Gastroesophageal sphincter (tissue), 4 donors: ENCODE data around the gene TSPOAP1. TPM values are rescaled to one million over a fixed set of nuclear protein-coding genes. Genes with fewer than 3 reads are reported as not detected.

Experiments used
- ATAC-seq: fragments of 150-250 bp; one replicate; pipeline ENCODE4 v1.9.1; 2016; ENCODE audit warnings: mild to moderate bottlenecking, moderate library complexity
- H3K27ac ChIP-seq, 4 donors: fragments of 200-600 bp; sonication (generic) in 3 of 4; 1 replicate in 3 of 4; 2 replicates in 1 of 4; pipeline ENCODE4 v1.5.1; 2016 to 2019
- H3K27me3 ChIP-seq: fragments of 200-600 bp; sonication (generic); one replicate; pipeline ENCODE4 v1.5.1; 2019
- H3K36me3 ChIP-seq, 2 donors: fragments of 200-600 bp; sonication (generic); one replicate each; pipeline ENCODE4 v1.5.1; 2019; ENCODE audit warnings: control low read depth in 1 of 2
- H3K4me1 ChIP-seq, 3 donors: fragments of 200-600 bp; sonication (generic); 1 replicate in 2 of 3; 2 replicates in 1 of 3; pipeline ENCODE4 v1.5.1; 2016 to 2019; ENCODE audit warnings: control low read depth in 2 of 3
- H3K4me3 ChIP-seq, 2 donors: fragments of 200-600 bp; sonication (generic); one replicate each; pipeline ENCODE4 v1.5.1; 2019; ENCODE audit warnings: mild to moderate bottlenecking in 1 of 2, moderate library complexity in 1 of 2
- H3K9me3 ChIP-seq, 3 donors: fragments of 200-600 bp; sonication (generic); one replicate each; pipeline ENCODE4 v1.5.1; 2017 to 2019; ENCODE audit warnings: control low read depth in 2 of 3
- EP300 ChIP-seq: sonication (generic); formaldehyde crosslinking; IDR thresholded peaks from one replicate; pipeline ENCODE4 v1.6.1; 2017; ENCODE audit warnings: antibody characterized with exemption, mild to moderate bottlenecking
- POLR2A ChIP-seq, 2 donors: fragments of 450-650 bp; IDR thresholded peaks; one replicate each; pipeline ENCODE4 v1.6.1; 2017; ENCODE audit warnings: antibody characterized with exemption in 2 of 2, mild to moderate bottlenecking in 2 of 2, moderate library complexity in 1 of 2
- POLR2AphosphoS5 ChIP-seq: sonication (generic); formaldehyde crosslinking; IDR thresholded peaks from one replicate; pipeline ENCODE4 v1.6.1; 2017; ENCODE audit warnings: antibody characterized with exemption
- WGBS, 2 donors: methylation state at CpG; one replicate each; pipeline ENCODE4 v1.1.5; 2018; ENCODE audit warnings: low coverage in 1 of 2; 5-methylcytosine and 5-hydroxymethylcytosine counted together
- total RNA-seq, 4 donors: library from RNA; depleted of rRNA; stranded (reverse); fragments of >200 nt; gene quantifications; one replicate each; pipeline ENCODE4 v1.1.0, GENCODE V29; 2016
- TF ChIP-seq, protein P1 (sequence below), 4 experiments: fragments of 200-600 bp in 2 of 4; fragments of 450-650 bp in 2 of 4; sonication (generic) in 1 of 4; IDR thresholded peaks; one replicate each; pipeline ENCODE4 v1.5.1; 2017 to 2019; ENCODE audit warnings: antibody characterized with exemption in 4 of 4, mild to moderate bottlenecking in 2 of 4, moderate library complexity in 2 of 4

TSPOAP1 gene
- total RNA-seq, 4 donors from 2014 or later: 7.4 to 44.8 (median 23.0) TPM

- Histone ChIP-seq H3K27ac (no peak overlapping the region), H3K9me3 (no peaks in the 10 kb centered on the region), H3K4me3 (no peak overlapping the region), H3K4me1 (no peaks in the 10 kb centered on the region), H3K27me3 (no peaks in the 10 kb centered on the region), H3K36me3 (peaks cover 0 to 38% of the 10 kb centered on the region in 2 donors)
- TF ChIP-seq POLR2A (IDR thresholded peaks at IDR 0.05) (no peak), POLR2AphosphoS5 (no peak), EP300 (no peak)
- TF ChIP-seq, protein P1, sequence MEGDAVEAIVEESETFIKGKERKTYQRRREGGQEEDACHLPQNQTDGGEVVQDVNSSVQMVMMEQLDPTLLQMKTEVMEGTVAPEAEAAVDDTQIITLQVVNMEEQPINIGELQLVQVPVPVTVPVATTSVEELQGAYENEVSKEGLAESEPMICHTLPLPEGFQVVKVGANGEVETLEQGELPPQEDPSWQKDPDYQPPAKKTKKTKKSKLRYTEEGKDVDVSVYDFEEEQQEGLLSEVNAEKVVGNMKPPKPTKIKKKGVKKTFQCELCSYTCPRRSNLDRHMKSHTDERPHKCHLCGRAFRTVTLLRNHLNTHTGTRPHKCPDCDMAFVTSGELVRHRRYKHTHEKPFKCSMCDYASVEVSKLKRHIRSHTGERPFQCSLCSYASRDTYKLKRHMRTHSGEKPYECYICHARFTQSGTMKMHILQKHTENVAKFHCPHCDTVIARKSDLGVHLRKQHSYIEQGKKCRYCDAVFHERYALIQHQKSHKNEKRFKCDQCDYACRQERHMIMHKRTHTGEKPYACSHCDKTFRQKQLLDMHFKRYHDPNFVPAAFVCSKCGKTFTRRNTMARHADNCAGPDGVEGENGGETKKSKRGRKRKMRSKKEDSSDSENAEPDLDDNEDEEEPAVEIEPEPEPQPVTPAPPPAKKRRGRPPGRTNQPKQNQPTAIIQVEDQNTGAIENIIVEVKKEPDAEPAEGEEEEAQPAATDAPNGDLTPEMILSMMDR (IDR thresholded peaks at IDR 0.05): no peak
- WGBS, 2 donors: 85% methylated on average over 5 of the region's 9 CpGs; no CpG with 5 or more reads in 1 of the 2 donors
- no peak for ATAC-seq
Observed at GRCh38 chr17:58302919-58303585, 25.5 kb downstream of the TSPOAP1 start.

DNA sequence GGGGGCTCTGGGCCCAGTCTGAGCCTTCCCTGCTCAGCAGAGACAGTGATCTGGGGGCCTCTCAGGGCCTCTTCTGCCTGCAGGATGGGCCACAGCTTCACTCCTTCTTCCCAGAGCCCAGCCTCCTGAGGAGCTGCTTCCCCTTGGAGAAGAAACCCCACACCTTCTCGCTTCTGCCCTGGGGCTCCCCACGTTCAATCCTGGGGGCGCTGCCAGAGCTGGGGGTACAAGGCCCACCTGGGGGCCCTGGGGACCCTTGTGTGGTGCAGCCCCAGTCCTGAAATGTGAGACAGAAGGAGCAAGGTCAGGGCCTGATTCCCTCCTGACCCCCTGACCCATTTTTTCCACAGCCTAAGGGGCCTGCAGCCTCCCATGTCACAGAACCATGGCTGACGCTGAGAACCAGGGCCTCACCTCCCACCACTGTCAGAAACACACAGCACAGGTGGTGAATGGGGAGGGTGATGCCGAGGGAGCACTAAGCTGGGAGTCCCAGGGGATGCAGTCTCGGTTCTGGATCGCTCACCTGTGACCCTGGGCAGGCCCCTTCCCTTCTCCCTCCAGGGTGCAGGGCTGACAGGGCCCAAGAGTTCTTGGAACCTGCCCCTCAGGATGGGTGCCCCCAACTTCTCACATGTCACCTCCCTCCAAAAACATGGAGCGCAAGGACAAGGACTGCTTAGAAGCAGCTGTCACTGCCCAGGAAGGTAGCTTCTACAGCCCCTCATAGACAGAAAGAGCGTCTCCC is 26.2 kb downstream of the TSPOAP1 start:
- Histone ChIP-seq H3K36me3 (peaks cover 0 to 32% of the 10 kb centered on the region in 2 donors), H3K4me1 (no peaks in the 10 kb centered on the region), H3K9me3 (no peaks in the 10 kb centered on the region), H3K27ac (no peak overlapping the region), H3K4me3 (no peak overlapping the region), H3K27me3 (no peaks in the 10 kb centered on the region)
- TF ChIP-seq EP300 (no peak), POLR2AphosphoS5 (no peak)
- no peak for ATAC-seq
- 100% methylated on average over 3 of the region's 9 CpGs; no CpG with 5 or more reads in 1 of the 2 donors for WGBS, 2 donors

GRCh38 chr17:58301504-58302150 is 27.0 kb downstream of the TSPOAP1 start:
- no peaks in the 10 kb centered on the region for H3K4me1 ChIP-seq
- WGBS, 2 donors: 81 to 90% methylated on average over 2 to 9 of the region's 16 CpGs
- no peaks in the 10 kb centered on the region for H3K9me3 ChIP-seq
- no peak for ATAC-seq
- H3K27ac ChIP-seq: no peak overlapping the region
- no peaks in the 10 kb centered on the region for H3K27me3 ChIP-seq
- H3K36me3 ChIP-seq: peaks cover 0 to 32% of the 10 kb centered on the region in 2 donors
- H3K4me3 ChIP-seq: no peak overlapping the region
- TF ChIP-seq POLR2A (IDR thresholded peaks at IDR 0.05): no peak
- TF ChIP-seq, protein P1 (IDR thresholded peaks at IDR 0.05): no peak
- TF ChIP-seq POLR2AphosphoS5: no peak
- TF ChIP-seq EP300: no peak

DNA sequence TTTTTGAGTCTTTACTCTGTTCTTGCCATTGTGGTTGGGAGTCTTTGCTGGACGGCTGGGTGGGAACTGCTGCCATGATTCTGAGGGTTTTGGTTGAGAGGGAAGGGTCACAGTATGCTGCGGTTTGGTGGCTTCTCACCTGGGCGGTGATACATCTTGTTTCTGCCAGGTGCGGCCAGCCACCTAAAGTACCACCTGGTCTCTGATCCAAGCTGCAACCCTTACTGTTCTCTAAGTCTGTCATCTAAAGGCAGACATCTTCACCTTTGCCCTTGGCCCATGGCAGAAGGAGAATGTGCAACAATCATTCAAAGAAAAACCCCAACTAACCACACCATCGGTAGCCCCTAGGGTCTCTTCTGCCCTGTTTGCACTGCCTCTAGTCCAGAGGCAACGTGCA is 28.3 kb downstream of the TSPOAP1 start:
- no peak for ATAC-seq
- no peak for TF ChIP-seq POLR2AphosphoS5
- TF ChIP-seq, protein P1 (IDR thresholded peaks at IDR 0.05): no peak
- no peak for TF ChIP-seq EP300
- no peak for TF ChIP-seq POLR2A (IDR thresholded peaks at IDR 0.05)
- Histone ChIP-seq H3K4me3 (no peak overlapping the region), H3K27me3 (no peaks in the 10 kb centered on the region), H3K4me1 (no peaks in the 10 kb centered on the region), H3K27ac (no peak overlapping the region), H3K9me3 (no peaks in the 10 kb centered on the region), H3K36me3 (peaks cover 0 to 20% of the 10 kb centered on the region in 2 donors)
- WGBS, 2 donors: 64 to 85% methylated on average over 3 to 6 of the region's 6 CpGs

- no peak overlapping the region for H3K4me3 ChIP-seq
Observed at GRCh38 chr17:58294034-58294433, 34.6 kb downstream of the TSPOAP1 start.

More at GRCh38 chr17:58294034-58294433, 34.6 kb downstream of the TSPOAP1 start:
- H3K9me3 ChIP-seq: no peaks in the 10 kb centered on the region
- H3K36me3 ChIP-seq: no peaks in the 10 kb centered on the region
- peaks cover 30% of the 10 kb centered on the region for H3K27me3 ChIP-seq
- no peak for ATAC-seq
- TF ChIP-seq, protein P1 (IDR thresholded peaks at IDR 0.05): no peak
- TF ChIP-seq POLR2A (IDR thresholded peaks at IDR 0.05): no peak
- no peak for TF ChIP-seq POLR2AphosphoS5
- TF ChIP-seq EP300: no peak
- no peak overlapping the region for H3K27ac ChIP-seq
- 50% methylated on average over 1 of the region's 1 CpG; no CpG with 5 or more reads in 1 of the 2 donors for WGBS, 2 donors
- no peaks in the 10 kb centered on the region for H3K4me1 ChIP-seq
